ENCODE data around the gene NASP. TPM values are rescaled to one million over a fixed set of nuclear protein-coding genes. Genes with fewer than 3 reads are reported as not detected.
A peak's percentile ranks its signal among the peaks of the same experiment; 100 is the strongest.

Gene NASP
- 61.9 and 74.8 TPM in 2 replicates for polyA plus RNA-seq (2011; rRNA removed)
- 46.2 and 48.5 TPM in 2 replicates for polyA minus RNA-seq (2011; rRNA and poly(A)+ RNA removed)

- CTCF ChIA-PET: interaction anchor here (1.3 to 1.4 kb wide), 2 partner anchors 8 to 13 kb away, joined by 3 to 5 read pairs; no protein-coding TSS in a partner anchor
- Histone ChIP-seq H3K27ac (ENCODE audit: low read depth, low read length) (peak within 1 kb of the TSS; percentile 78), H3K27me3 (ENCODE audit: control insufficient read depth, insufficient read depth, low read length) (no peaks in the 10 kb centered on the region), H3K9me3 (ENCODE audit: control insufficient read depth, insufficient read depth, low read length) (peaks cover 5% of the 10 kb centered on the region; the same call in 1 of the 2 replicates), H3K4me3 (ENCODE audit: low read depth, low read length) (peak within 1 kb of the TSS; percentile 99)
- DNase-seq (ENCODE audit: low read depth, low spot score): peak; percentile 41
- POLR2A ChIA-PET: interaction anchor here (0.7 to 5.5 kb wide), 9 partner anchors 18 to 244 kb away, joined by 3 to 46 read pairs (median 4); partner anchors contain the start of genes AKR1A1, GPBP1L1, MUTYH and PRDX1
- TF ChIP-seq CTCF (IDR thresholded peaks at IDR 0.05; ENCODE audit: low read depth, low read length): no peak
These were observed at the start of gene NASP for GRCh38 chr1:45583666-45584350. TSS of gene NASP (plus strand) at chr1:45584041. CDS start at chr1:45584147, 106 bp downstream.

GRCh38 chr1:45535988-45536766 lies 47.7 kb upstream of the NASP start:
- TF ChIP-seq CTCF (IDR thresholded peaks at IDR 0.05; ENCODE audit: low read depth, low read length): no peak
- POLR2A ChIA-PET: interaction anchor here (4.6 kb wide), 1 partner anchor 15 kb away, joined by 22 read pairs; the partner anchor contains the start of gene PRDX1
- H3K9me3 ChIP-seq (ENCODE audit: control insufficient read depth, insufficient read depth, low read length): no peaks in the 10 kb centered on the region
- H3K27me3 ChIP-seq (ENCODE audit: control insufficient read depth, insufficient read depth, low read length): peaks cover 5% of the 10 kb centered on the region
- CTCF ChIA-PET: no interaction called here
- H3K27ac ChIP-seq (ENCODE audit: low read depth, low read length): no peak overlapping the region
- DNase-seq (ENCODE audit: low read depth, low spot score): no peak
- no peak overlapping the region for H3K4me3 ChIP-seq (ENCODE audit: low read depth, low read length)

- Histone ChIP-seq H3K27me3 (ENCODE audit: control insufficient read depth, insufficient read depth, low read length) (peaks cover 5% of the 10 kb centered on the region), H3K27ac (ENCODE audit: low read depth, low read length) (no peak overlapping the region), H3K4me3 (ENCODE audit: low read depth, low read length) (no peak overlapping the region), H3K9me3 (ENCODE audit: control insufficient read depth, insufficient read depth, low read length) (no peaks in the 10 kb centered on the region)
- ChIA-PET POLR2A (interaction anchor here (4.6 kb wide), 1 partner anchor 16 kb away, joined by 22 read pairs; the partner anchor contains the start of gene PRDX1), CTCF (no interaction called here)
- no peak for TF ChIP-seq CTCF (IDR thresholded peaks at IDR 0.05; ENCODE audit: low read depth, low read length)
- no peak for DNase-seq (ENCODE audit: low read depth, low spot score)
These were observed 47.0 kb upstream of the NASP start for GRCh38 chr1:45536886-45537285.

GRCh38 chr1:45541193-45541592 lies 42.6 kb upstream of the NASP start:
- ChIA-PET POLR2A (interaction anchor here (0.7 to 3.5 kb wide), 2 partner anchors 20 to 25 kb away, joined by 5 to 16 read pairs; partner anchors contain the start of gene PRDX1), CTCF (interaction anchor here (0.6 kb wide), 1 partner anchor 810 kb away, joined by 3 read pairs; the partner anchor contains the start of gene RNU5D-1)
- no peaks in the 10 kb centered on the region for H3K9me3 ChIP-seq (ENCODE audit: control insufficient read depth, insufficient read depth, low read length)
- H3K4me3 ChIP-seq (ENCODE audit: low read depth, low read length): no peak overlapping the region
- no peak overlapping the region for H3K27ac ChIP-seq (ENCODE audit: low read depth, low read length)
- no peak for TF ChIP-seq CTCF (IDR thresholded peaks at IDR 0.05; ENCODE audit: low read depth, low read length)
- H3K27me3 ChIP-seq (ENCODE audit: control insufficient read depth, insufficient read depth, low read length): peaks cover 5% of the 10 kb centered on the region
- no peak for DNase-seq (ENCODE audit: low read depth, low spot score)

Measured in AG04450 (cell line).